ENCODE data around the gene EFCAB11. TPM values are rescaled to one million over a fixed set of nuclear protein-coding genes. Genes with fewer than 3 reads are reported as not detected.
"Not testable (repeated sequence)": the region's sequence is repeated elsewhere in the genome, so short reads cannot be mapped to it uniquely, and the experiment has no call there.

EFCAB11 gene
- total RNA-seq, 1 experiment from 2014 or later = 14.8 TPM

DNA sequence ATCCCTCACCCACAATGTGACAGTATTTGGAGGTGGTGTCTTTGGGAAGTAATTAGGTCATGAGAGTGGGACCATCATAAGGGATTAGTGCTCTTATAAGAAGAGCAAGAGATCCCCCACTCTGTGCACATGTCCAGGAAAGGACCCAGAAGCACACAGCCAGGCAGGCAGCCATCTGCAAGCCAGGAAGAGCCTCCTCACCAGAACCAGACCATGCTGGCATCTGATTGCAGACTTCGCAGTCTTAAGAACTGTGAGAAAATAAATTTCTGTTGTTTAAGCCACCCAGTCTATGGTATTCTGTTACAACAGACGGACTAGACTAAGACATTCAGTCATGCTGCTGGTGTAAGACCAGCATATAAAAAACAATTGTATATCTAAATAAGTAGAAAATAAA is 69.8 kb downstream of the EFCAB11 start:
- Histone ChIP-seq H3K27ac (no peak overlapping the region), H3K4me1 (no peaks in the 10 kb centered on the region; the same call in 1 of the 2 replicates), H3K36me3 (no peaks in the 10 kb centered on the region), H3K9me3 (replicated peaks) (no peaks in the 10 kb centered on the region), H3K27me3 (no peaks in the 10 kb centered on the region), H3K4me3 (no peak overlapping the region)
- DNase-seq = no peak

DNA sequence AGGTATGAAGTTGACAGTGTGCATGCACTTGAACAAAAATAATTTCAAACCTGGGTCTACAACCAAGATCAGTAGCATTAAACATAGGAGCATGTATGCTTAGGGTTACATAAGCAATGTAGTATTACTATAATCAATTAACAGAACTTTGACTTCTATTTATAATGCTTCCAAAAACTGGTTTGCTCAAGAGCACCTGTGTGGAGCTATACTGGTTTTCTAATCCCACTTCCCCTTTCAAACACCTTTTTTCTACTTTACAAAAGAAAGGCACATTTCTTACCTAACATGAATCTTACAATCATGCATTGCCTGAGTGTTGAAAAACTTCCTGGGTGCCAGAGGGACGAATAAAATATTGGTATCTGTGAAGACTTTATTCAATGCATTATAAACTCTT is 72.7 kb downstream of the EFCAB11 start:
- Histone ChIP-seq H3K27me3 (no peaks in the 10 kb centered on the region), H3K27ac (no peak overlapping the region)

DNA sequence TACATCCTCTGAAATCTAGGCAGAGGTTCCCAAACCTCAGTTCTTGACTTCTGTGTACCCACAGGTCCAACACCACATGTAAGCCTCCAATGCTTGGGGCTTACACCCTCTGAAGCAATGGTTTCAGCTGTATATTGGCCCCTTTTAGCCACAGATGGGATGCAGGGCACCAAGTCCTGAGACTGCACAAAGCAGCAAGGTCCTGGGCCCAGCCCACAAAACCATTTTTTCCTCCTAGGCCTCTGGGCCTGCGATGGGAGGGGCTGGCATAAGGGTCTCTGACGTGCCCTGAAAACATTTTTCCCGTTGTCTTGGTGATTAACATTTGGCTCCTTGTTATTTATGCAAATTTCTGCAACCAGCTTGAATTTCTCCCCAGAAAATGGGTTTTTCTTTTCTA is 80.4 kb downstream of the EFCAB11 start:
- H3K4me3 ChIP-seq; H3K36me3 ChIP-seq; H3K9me3 ChIP-seq (replicated peaks); H3K4me1 ChIP-seq; H3K27me3 ChIP-seq; H3K27ac ChIP-seq; DNase-seq: not testable (repeated sequence)

More for the DNA sequence above, 72.7 kb downstream of the EFCAB11 start:
- Histone ChIP-seq H3K4me1 (no peaks in the 10 kb centered on the region), H3K9me3 (replicated peaks) (no peaks in the 10 kb centered on the region), H3K36me3 (no peaks in the 10 kb centered on the region), H3K4me3 (no peak overlapping the region)
- no peak for DNase-seq

DNA sequence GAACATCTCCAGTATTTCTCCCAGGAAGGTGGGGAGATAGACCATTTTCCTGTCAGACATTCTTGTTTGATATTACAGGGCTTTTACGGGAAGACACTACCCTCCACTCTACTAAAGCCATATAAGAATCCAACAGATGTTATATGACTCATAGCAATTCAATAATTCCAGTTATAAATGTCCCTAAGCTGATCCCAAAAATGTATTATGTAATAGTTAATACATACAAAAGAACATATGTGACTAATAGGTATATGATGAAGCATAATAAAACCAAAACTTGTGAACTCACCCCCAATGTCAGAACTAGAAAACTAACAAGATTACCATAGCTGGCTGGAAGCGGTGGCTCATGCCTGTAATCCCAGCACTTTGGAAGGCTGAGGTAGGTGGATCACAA is 84.2 kb downstream of the EFCAB11 start:
- Histone ChIP-seq H3K27ac (no peak overlapping the region), H3K27me3 (no peaks in the 10 kb centered on the region), H3K4me3 (no peak overlapping the region), H3K36me3 (no peaks in the 10 kb centered on the region), H3K4me1 (peaks cover 11% of the 10 kb centered on the region; the same call in 1 of the 2 replicates), H3K9me3 (replicated peaks) (no peaks in the 10 kb centered on the region)
- DNase-seq = no peak

DNA sequence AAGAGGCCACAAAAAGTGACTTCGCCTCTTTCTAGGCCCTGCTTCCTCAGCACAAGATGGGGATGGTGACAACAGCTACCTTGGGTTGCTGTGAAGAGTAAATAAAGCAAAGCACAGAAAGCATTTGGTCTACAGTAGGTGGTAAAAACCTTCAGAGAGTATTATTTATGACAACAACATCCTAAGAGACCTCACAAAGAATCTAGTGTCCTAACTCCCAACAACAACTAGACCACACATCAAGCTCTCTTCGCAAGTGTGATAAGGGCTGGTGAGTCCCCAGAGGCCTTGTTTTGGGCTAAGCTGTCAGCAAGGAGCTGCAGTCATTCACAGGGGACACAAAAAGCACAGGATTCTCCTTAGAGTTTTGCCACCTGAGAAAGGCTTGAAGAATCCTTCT is 84.9 kb downstream of the EFCAB11 start:
- no peaks in the 10 kb centered on the region for H3K36me3 ChIP-seq
- H3K4me1 ChIP-seq = peaks cover 11% of the 10 kb centered on the region; the same call in 1 of the 2 replicates
- DNase-seq = peak; percentile 23 to 52
- peak overlapping the region; percentile 7; the same call in 1 of the 2 replicates for H3K27ac ChIP-seq
- no peaks in the 10 kb centered on the region for H3K9me3 ChIP-seq (replicated peaks)
- H3K27me3 ChIP-seq = no peaks in the 10 kb centered on the region
- no peak overlapping the region for H3K4me3 ChIP-seq

DNA sequence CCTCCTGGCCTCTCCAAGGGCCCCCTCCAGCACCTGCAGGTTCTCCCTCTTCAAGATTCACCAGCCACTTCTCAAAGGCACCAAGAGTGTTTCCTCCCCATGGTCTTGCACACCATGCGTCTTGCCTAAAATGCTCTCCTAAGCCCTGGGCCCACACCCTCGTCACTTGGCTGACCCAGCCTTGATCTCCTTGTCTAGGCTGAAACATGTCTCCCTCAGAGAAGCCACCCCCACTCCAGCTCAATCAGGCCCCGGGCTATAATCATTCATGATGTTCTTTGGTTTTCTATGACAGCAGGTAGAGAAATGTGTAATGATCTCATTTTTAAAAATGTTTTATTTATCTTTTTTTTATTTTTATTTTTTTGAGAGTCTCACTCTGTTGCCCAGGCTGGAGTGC is 88.1 kb downstream of the EFCAB11 start:
- Histone ChIP-seq H3K9me3 (replicated peaks) (no peaks in the 10 kb centered on the region), H3K27me3 (no peaks in the 10 kb centered on the region), H3K4me1 (peaks cover 11% of the 10 kb centered on the region; the same call in 1 of the 2 replicates), H3K4me3 (no peak overlapping the region), H3K27ac (no peak overlapping the region), H3K36me3 (no peaks in the 10 kb centered on the region)
- DNase-seq = no peak

DNA sequence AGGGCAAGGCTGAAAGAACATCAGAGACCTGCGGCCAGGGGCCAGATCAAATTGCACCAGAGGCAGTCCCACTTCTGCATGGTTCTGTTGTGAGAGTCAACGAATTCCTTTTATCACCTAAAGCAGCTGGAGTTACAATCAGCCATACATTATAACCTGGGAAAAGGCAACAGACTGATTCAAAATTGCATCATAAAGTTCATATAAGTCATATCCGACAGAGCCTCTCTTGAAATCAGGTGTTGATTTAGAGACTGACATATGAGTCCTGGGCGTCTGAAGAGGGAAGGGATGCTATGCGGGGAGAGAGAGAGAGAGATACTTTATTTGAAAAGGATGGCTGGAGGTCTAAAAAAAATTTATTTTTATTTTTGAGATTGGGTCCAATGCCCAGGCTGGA is 89.4 kb downstream of the EFCAB11 start:
- no peak for DNase-seq
- H3K36me3 ChIP-seq = no peaks in the 10 kb centered on the region

DNA sequence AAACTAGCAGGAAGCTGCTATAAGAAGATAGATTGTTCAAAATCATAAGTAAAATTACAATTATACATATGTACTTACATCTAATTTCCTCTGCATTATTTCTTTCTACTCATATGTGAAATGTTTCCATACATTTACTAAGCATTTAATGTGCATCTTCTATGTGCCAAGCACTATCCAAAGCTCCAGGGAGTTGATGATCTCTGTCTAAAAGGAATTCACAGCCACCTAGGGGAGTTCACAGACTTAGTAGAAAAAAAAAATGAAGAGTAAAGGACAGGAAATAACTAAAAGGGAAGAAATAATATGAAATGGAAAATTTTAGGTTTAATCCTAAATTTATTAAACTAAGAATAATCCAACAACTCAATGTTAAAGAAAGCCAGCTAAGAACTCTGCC is 91.7 kb downstream of the EFCAB11 start:
- no peak for DNase-seq
- no peak overlapping the region for H3K4me3 ChIP-seq
- no peak overlapping the region for H3K27ac ChIP-seq
- no peaks in the 10 kb centered on the region for H3K4me1 ChIP-seq
- H3K36me3 ChIP-seq = no peaks in the 10 kb centered on the region
- no peaks in the 10 kb centered on the region for H3K27me3 ChIP-seq
- no peaks in the 10 kb centered on the region for H3K9me3 ChIP-seq (replicated peaks)

More for the DNA sequence above, 89.4 kb downstream of the EFCAB11 start:
- no peaks in the 10 kb centered on the region for H3K9me3 ChIP-seq (replicated peaks)
- no peaks in the 10 kb centered on the region for H3K27me3 ChIP-seq
- no peak overlapping the region for H3K27ac ChIP-seq
- no peak overlapping the region for H3K4me3 ChIP-seq
- H3K4me1 ChIP-seq = peaks cover 11% of the 10 kb centered on the region; the same call in 1 of the 2 replicates

DNA sequence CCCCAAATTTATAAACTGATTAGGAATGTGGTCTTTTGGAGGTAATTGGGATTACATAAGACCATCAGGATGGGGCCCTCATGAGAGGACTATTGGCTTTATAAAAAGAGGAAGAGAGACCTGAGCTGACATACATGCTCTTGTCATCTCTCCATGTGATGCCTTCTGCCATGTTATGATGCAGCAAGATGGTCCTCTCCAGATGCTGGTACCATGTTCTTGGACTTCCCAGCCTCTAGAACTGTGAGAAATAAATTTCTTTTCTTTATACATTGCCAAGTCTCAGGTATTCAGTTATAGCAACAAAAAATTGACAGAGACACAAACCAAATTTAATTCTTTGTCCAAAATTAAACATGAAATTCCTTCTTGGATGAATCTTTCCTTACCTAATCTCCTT is 92.9 kb downstream of the EFCAB11 start:
- Histone ChIP-seq H3K4me1 (no peaks in the 10 kb centered on the region), H3K9me3 (replicated peaks) (no peaks in the 10 kb centered on the region), H3K4me3 (no peak overlapping the region), H3K27ac (no peak overlapping the region), H3K27me3 (no peaks in the 10 kb centered on the region), H3K36me3 (no peaks in the 10 kb centered on the region)
- DNase-seq = no peak

DNA sequence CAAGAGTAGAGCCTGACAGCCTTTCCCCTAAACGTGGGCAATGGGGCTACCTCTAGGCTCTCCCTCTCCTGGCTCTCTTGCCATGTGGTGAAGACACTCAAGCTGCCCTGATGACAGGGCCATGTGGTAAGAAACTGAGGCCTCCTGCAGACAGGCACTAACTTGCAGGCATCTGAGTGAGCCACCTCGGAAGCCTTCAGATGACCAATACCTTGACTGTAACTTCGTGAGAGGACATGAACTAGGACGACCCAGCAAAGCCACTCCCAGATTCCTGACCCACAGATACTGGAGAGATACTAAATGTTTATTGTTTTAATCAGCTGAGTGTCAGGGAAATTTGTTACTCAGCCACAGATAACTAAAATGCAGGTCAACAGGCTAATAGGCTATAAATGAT is 96.4 kb downstream of the EFCAB11 start:
- Histone ChIP-seq H3K9me3 (replicated peaks) (no peaks in the 10 kb centered on the region), H3K4me1 (no peaks in the 10 kb centered on the region), H3K4me3 (no peak overlapping the region), H3K27ac (no peak overlapping the region), H3K36me3 (no peaks in the 10 kb centered on the region), H3K27me3 (no peaks in the 10 kb centered on the region)
- no peak for DNase-seq

DNA sequence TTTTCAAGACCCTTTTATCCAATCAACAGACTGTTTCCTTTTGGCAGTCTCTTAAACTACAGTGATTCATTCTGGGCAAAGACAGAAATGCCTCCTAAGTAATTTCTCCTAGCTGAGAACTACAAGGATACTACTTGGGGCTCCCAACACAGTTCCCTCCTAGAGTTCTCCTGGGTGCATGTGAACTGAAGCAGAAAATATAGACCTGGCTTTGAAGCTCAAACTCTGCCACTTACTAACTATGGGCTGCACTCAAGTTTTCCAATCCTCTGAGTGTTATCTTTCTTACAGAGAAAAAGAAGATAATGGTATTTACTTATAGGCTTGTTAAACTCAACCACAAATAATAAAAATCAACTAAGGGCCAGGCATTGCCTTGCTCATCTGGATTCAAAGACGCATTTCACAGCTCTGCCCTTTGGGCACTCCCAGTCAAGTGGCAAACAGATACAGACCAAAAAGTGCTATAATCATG is 97.6 kb downstream of the EFCAB11 start:
- no peak for DNase-seq
- Histone ChIP-seq H3K27ac (no peak overlapping the region), H3K4me1 (no peaks in the 10 kb centered on the region), H3K9me3 (replicated peaks) (no peaks in the 10 kb centered on the region), H3K36me3 (no peaks in the 10 kb centered on the region), H3K27me3 (no peaks in the 10 kb centered on the region), H3K4me3 (no peak overlapping the region)

DNA sequence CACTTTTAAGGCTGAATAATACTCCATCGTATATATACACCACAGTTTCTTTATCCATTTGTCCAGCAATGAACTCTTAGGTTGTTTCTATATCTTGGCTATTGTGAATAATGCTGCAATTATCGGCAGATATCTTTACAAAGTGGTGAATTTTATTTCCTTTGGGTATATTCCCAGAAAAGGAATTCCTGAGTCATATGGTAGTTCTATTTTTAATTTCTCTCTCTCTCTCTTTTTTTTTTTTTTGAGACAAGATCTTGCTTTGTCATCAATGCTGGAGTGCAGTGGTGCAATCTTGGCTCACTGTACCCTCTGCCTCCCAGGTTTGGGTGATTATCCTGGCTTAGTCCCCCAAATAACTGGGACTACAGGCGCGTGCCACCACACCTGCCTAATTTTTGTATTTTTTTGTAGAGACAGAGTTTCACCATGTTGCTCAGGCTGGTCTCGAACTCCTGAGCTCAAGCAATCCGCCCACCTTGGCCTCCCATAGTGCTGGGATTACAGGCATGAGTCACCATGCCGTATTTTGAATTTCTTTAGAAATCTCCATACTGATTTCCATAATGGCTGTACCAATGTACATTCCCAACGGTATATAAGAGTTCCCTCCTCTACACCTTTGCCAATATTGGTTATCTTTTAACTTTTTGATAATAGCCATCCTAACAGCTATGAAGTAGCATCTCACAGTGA is 98.4 kb downstream of the EFCAB11 start:
- no peak overlapping the region for H3K4me3 ChIP-seq
- H3K27me3 ChIP-seq = no peaks in the 10 kb centered on the region
- peaks cover 3% of the 10 kb centered on the region; the same call in 1 of the 2 replicates for H3K4me1 ChIP-seq
- H3K27ac ChIP-seq = no peak overlapping the region
- H3K9me3 ChIP-seq (replicated peaks) = no peaks in the 10 kb centered on the region
- no peak for DNase-seq
- no peaks in the 10 kb centered on the region for H3K36me3 ChIP-seq

DNA sequence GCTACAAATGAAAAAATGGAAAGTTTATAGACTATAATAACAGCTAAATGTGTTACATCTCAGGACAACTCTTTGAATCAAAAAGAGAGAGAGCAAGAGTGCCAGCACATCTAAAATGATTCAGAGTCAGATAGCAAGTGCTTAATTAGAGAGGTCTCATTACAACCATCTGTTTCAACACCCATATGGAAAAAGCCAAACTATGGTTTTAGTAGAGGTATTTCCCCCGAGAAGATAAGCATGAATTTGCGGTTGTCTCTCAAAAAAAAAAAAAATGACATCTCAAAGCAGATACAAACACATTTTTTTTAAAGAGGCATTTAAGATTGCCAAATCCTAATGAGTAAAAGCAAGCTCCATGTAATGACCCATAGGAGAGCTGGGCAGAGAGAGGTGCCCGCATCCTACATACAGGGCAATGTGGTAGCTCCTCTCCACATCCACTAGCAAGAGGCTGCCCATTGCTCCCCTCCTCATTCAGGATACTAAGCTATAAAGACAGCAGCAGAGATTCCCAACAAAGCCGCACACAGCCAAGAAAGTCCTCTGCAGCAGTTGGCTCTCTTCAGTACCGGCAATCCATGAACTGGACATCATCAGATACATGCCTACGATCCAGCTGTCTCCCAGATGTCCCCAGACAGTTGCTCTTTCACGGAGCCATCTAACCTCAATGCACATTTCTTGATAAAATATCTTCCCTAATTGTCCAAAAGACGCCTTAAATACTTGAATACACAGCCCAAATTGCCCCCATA is 100.4 kb downstream of the EFCAB11 start:
- Histone ChIP-seq H3K9me3 (replicated peaks) (no peaks in the 10 kb centered on the region), H3K4me1 (peaks cover 9% of the 10 kb centered on the region), H3K36me3 (no peaks in the 10 kb centered on the region), H3K27me3 (no peaks in the 10 kb centered on the region), H3K27ac (no peak overlapping the region), H3K4me3 (no peak overlapping the region)
- no peak for DNase-seq

DNA sequence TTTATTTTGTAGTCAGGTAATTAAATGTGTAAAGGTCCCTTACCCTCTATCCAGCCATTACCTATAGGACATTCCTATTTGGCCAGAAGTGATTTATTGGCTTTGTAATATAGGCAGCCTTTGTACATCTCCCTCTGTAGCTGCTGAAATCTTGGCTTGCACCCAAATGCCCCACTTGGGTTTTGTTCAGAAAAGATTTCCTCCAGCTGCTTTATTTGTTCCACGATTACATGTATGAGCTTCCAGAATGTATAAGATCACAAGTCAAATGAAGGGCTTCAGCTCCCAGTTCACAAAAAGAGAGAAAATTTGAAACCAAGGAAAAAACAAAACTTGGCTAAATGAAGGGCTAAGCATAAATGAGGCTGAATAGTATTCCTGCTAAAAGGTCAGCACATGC is 103.4 kb downstream of the EFCAB11 start:
- DNase-seq = peak; percentile 18 to 56

DNA sequence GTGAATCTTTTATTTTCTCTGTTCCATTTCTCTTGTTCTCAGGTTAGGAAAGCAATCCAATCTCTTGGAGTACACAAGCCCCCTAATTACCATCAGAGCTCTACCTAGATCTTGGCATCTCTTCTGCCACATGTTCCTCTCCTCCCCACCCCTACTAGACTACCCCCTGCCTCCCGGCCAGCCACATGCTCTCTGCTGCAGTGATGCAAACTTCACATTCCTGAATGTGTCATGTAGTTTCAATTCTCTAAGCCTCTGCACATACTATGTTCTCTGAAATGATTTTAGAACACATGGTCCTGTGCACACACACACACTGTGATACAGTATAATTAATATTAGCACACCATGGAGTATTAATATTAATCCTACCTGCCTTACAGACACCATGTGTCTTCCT is 104.6 kb downstream of the EFCAB11 start:
- Histone ChIP-seq H3K36me3 (no peaks in the 10 kb centered on the region), H3K27ac (no peak overlapping the region), H3K4me1 (peaks cover 9% of the 10 kb centered on the region), H3K4me3 (no peak overlapping the region), H3K9me3 (replicated peaks) (no peaks in the 10 kb centered on the region), H3K27me3 (no peaks in the 10 kb centered on the region)
- DNase-seq = no peak

More for the DNA sequence above, 103.4 kb downstream of the EFCAB11 start:
- no peak overlapping the region for H3K27ac ChIP-seq
- no peak overlapping the region for H3K4me3 ChIP-seq
- no peaks in the 10 kb centered on the region for H3K9me3 ChIP-seq (replicated peaks)
- H3K27me3 ChIP-seq = no peaks in the 10 kb centered on the region
- H3K4me1 ChIP-seq = peaks cover 9% of the 10 kb centered on the region
- no peaks in the 10 kb centered on the region for H3K36me3 ChIP-seq

Data from SJCRH30 (cell line).